A549 (cell line): Measurements from ENCODE around the gene SULF2.

ENCODE experiments used
- RAD21 ChIP-seq, 2 experiments: fragments of >200 bp in 1 of 2; sonication (Bioruptor Twin) in 1 of 2; formaldehyde crosslinking in 1 of 2; IDR thresholded peaks in 1 of 2; conservative IDR thresholded peaks in 1 of 2; 2 replicates in 1 of 2; 3 replicates in 1 of 2; pipeline ENCODE4 v1.6.1; 2012 to 2018; ENCODE audit warnings: inconsistent platforms in 1 of 2
- SMC3 ChIP-seq: fragments of >200 bp; sonication (Bioruptor Twin); formaldehyde crosslinking; IDR thresholded peaks from 3 replicates; pipeline ENCODE4 v1.6.1; 2018; ENCODE audit warnings: inconsistent platforms
- TF ChIP-seq, protein P1 (sequence below): fragments of 250-450 bp; sonication (Bioruptor Pico); IDR thresholded peaks from 2 replicates; pipeline ENCODE4 v1.5.0; 2021; ENCODE audit warnings: mild to moderate bottlenecking, moderate library complexity, borderline replicate concordance
- TF ChIP-seq, protein P2 (sequence below): fragments of 200-600 bp; sonication (generic); IDR thresholded peaks from 2 replicates; pipeline ENCODE4 v1.6.1; 2016; ENCODE audit warnings: antibody characterized with exemption, mild to moderate bottlenecking, moderate library complexity

DNA sequence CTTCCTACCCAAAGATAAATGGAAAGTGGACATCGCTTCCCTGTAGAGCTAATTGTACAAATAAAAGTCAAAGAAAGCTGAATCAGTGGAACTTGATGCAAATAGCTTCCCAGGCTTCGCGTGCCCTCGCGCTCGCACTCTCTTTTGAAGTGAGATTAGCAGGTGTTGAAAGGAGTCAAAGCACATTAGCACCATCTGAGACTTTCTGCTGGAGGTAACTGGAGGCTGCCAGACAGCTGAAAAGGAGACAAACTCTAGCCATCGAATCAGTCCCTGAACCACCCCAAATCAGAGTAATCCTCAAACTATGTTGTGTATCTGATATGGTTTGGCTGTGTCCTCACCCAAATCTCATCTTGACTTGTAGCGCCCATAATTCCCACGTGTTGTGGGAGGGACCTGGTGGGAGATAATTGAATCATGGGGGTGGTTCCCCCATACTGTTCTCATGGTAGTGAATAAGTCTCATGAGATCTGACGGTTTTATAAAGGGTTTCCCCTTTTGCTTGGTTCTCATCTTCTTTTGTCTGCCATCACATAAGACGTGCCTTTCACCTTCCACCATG lies 23.7 kb downstream of the SULF2 start:
- TF ChIP-seq SMC3 (no peak), RAD21 (conservative IDR thresholded peaks at IDR 0.05 in 1 of 2, IDR thresholded peaks at IDR 0.05 in 1 of 2) (no peak)
- TF ChIP-seq, protein P1, sequence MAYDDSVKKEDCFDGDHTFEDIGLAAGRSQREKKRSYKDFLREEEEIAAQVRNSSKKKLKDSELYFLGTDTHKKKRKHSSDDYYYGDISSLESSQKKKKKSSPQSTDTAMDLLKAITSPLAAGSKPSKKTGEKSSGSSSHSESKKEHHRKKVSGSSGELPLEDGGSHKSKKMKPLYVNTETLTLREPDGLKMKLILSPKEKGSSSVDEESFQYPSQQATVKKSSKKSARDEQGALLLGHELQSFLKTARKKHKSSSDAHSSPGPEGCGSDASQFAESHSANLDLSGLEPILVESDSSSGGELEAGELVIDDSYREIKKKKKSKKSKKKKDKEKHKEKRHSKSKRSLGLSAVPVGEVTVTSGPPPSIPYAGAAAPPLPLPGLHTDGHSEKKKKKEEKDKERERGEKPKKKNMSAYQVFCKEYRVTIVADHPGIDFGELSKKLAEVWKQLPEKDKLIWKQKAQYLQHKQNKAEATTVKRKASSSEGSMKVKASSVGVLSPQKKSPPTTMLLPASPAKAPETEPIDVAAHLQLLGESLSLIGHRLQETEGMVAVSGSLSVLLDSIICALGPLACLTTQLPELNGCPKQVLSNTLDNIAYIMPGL (CRISPR knock-in tag): no peak
- TF ChIP-seq, protein P2, sequence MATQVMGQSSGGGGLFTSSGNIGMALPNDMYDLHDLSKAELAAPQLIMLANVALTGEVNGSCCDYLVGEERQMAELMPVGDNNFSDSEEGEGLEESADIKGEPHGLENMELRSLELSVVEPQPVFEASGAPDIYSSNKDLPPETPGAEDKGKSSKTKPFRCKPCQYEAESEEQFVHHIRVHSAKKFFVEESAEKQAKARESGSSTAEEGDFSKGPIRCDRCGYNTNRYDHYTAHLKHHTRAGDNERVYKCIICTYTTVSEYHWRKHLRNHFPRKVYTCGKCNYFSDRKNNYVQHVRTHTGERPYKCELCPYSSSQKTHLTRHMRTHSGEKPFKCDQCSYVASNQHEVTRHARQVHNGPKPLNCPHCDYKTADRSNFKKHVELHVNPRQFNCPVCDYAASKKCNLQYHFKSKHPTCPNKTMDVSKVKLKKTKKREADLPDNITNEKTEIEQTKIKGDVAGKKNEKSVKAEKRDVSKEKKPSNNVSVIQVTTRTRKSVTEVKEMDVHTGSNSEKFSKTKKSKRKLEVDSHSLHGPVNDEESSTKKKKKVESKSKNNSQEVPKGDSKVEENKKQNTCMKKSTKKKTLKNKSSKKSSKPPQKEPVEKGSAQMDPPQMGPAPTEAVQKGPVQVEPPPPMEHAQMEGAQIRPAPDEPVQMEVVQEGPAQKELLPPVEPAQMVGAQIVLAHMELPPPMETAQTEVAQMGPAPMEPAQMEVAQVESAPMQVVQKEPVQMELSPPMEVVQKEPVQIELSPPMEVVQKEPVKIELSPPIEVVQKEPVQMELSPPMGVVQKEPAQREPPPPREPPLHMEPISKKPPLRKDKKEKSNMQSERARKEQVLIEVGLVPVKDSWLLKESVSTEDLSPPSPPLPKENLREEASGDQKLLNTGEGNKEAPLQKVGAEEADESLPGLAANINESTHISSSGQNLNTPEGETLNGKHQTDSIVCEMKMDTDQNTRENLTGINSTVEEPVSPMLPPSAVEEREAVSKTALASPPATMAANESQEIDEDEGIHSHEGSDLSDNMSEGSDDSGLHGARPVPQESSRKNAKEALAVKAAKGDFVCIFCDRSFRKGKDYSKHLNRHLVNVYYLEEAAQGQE: no peak
